Measurements from ENCODE around the gene CDKAL1. TPM values are rescaled to one million over a fixed set of nuclear protein-coding genes. Genes with fewer than 3 reads are reported as not detected.

The CDKAL1 gene
- total RNA-seq, 1 donor from 2014 or later, result 11.9 TPM

GRCh38 chr6:20700375-20700774 lies 166.1 kb downstream of the CDKAL1 start:
- Histone ChIP-seq H3K4me3 (no peak overlapping the region), H3K27ac (no peak overlapping the region), H3K27me3 (no peaks in the 10 kb centered on the region), H3K36me3 (no peaks in the 10 kb centered on the region), H3K4me1 (no peaks in the 10 kb centered on the region), H3K9me3 (no peaks in the 10 kb centered on the region)
- no peak for DNase-seq (ENCODE audit: low spot score in 2 of 2)
- intact Hi-C loops (cut with DNase I), result no loop called here
- no peak for TF ChIP-seq CTCF (IDR thresholded peaks at IDR 0.05)

GRCh38 chr6:20702366-20702765 lies 168.1 kb downstream of the CDKAL1 start:
- Histone ChIP-seq H3K4me3 (no peak overlapping the region), H3K9me3 (no peaks in the 10 kb centered on the region), H3K27ac (no peak overlapping the region), H3K36me3 (no peaks in the 10 kb centered on the region), H3K4me1 (no peaks in the 10 kb centered on the region), H3K27me3 (no peaks in the 10 kb centered on the region)
- no peak for TF ChIP-seq CTCF (IDR thresholded peaks at IDR 0.05)
- intact Hi-C loops (cut with DNase I), result no loop called here
- DNase-seq (ENCODE audit: low spot score in 2 of 2), result no peak

GRCh38 chr6:20703049-20703448 lies 168.8 kb downstream of the CDKAL1 start:
- intact Hi-C loops (cut with DNase I), result no loop called here
- Histone ChIP-seq H3K4me3 (no peak overlapping the region), H3K4me1 (no peaks in the 10 kb centered on the region), H3K27me3 (no peaks in the 10 kb centered on the region), H3K36me3 (no peaks in the 10 kb centered on the region), H3K27ac (no peak overlapping the region), H3K9me3 (no peaks in the 10 kb centered on the region)
- no peak for DNase-seq (ENCODE audit: low spot score in 2 of 2)
- TF ChIP-seq CTCF (IDR thresholded peaks at IDR 0.05), result no peak

- H3K4me3 ChIP-seq, result no peak overlapping the region
- H3K4me1 ChIP-seq, result no peaks in the 10 kb centered on the region
- no peaks in the 10 kb centered on the region for H3K27me3 ChIP-seq
- H3K27ac ChIP-seq, result no peak overlapping the region
- intact Hi-C loops (cut with DNase I), result no loop called here
- DNase-seq (ENCODE audit: low spot score in 2 of 2), result no peak
- TF ChIP-seq CTCF (IDR thresholded peaks at IDR 0.05), result no peak
- no peaks in the 10 kb centered on the region for H3K36me3 ChIP-seq
- no peaks in the 10 kb centered on the region for H3K9me3 ChIP-seq
Observed at GRCh38 chr6:20704325-20705025, 170.2 kb downstream of the CDKAL1 start.

- no peak for TF ChIP-seq CTCF (IDR thresholded peaks at IDR 0.05)
- H3K4me3 ChIP-seq, result no peak overlapping the region
- no peak for DNase-seq (ENCODE audit: low spot score in 2 of 2)
- intact Hi-C loops (cut with DNase I), result no loop called here
- H3K36me3 ChIP-seq, result no peaks in the 10 kb centered on the region
- H3K27ac ChIP-seq, result no peak overlapping the region
- H3K9me3 ChIP-seq, result no peaks in the 10 kb centered on the region
- H3K27me3 ChIP-seq, result no peaks in the 10 kb centered on the region
- H3K4me1 ChIP-seq, result no peaks in the 10 kb centered on the region
Observed at GRCh38 chr6:20705741-20706140, 171.5 kb downstream of the CDKAL1 start.

Measured in ascending aorta (tissue), 2 donors.